Activated T-helper 9 cell treated with anti-CD3 and anti-CD28 coated beads, Interleukin-2, amount 50 U/mL, for 16 hours (primary cell): ENCODE measurements around the gene UCHL5.

Experiments used
- DNase-seq: peaks from one replicate; pipeline ENCODE4 v3.0.0-alpha.2; 2020; ENCODE audit warnings: low read depth

Gene UCHL5, protein sequence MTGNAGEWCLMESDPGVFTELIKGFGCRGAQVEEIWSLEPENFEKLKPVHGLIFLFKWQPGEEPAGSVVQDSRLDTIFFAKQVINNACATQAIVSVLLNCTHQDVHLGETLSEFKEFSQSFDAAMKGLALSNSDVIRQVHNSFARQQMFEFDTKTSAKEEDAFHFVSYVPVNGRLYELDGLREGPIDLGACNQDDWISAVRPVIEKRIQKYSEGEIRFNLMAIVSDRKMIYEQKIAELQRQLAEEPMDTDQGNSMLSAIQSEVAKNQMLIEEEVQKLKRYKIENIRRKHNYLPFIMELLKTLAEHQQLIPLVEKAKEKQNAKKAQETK

DNA sequence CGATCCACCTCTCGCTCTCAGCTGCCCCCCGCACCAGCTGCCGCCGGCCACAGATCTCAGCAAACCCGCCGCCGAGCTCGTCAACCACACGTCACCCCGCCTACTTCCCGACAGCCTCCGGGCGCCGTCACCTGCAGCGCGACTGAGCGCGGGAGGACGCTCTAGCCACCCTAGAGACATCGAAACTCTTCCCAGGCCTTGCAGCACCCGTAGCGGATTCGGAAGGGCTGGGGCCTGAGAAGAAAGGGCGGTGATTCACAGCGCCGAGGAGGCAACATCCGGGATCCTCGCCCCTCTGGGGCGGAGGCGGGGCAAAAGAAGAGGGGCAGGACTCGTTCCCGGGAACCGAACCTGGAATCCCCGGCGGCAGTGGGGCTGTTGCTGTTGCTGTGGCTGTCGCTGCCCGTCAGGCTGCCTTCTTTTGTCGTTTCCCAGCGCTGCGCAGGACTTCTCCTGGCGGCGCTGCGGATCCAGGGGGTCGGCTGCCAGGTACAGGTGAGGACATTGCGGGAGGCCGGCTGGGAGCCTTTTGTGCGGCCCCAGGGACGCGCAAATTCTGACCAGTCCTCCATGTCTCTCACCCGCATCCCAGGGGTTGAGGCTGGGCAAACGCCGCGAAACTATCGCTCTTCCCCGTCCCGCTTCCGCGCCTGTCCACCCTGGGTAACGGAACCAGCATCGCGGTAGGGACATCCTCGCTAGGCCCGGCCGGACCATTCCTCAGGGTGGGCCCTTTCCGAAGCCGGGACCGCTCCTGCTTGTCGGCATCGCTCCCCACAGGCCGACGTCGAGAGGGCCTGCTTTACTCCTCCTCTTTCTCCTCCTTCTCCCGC, at the start of gene UCHL5, which contains the start of gene RO60:
Gene UCHL5, minus strand, starts transcription at position 79 of the 833 bp plus-strand sequence. CDS start 100 bp downstream, outside the sequence.
Gene RO60, plus strand, starts transcription at position 331 of the 833 bp plus-strand sequence. CDS start 9,443 bp downstream, outside the sequence.
- peak; percentile 91 for DNase-seq

DNA sequence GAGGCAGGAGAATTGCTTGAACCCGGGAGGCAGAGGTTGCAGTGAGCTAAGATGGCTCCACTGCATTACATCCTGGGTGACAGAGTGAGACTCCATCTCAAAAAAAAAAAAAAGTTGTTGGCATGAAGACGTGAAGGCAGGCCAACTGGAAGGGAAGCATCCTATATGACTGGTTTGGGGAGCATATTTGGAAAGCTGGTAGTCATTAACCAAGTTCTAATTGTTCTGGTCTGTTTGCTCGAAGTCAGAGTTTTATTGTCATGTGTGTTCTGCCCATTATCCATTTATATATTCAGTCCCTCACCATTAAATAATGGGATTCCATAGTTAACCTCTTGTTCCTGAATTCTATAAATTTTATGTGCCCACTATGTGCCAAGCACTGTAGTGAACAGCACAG, 49.3 kb upstream of the UCHL5 start:
- no peak for DNase-seq

DNA sequence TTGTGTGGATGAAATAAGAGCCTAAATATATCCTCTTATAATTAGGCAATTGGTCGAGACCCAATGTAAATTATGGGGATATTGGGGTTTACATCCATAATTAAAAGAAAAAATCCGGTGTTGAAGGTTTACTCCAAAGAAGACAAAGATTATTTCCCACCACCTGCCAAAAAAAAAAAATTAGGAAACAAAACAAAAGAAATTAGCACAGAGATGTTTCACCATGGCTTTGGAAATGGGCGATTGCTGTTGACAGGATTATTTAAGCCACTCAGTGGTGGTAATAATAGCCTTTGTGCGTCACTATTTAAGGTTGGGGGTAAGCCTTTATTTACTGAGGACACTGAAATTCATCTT, 46.6 kb upstream of the UCHL5 start:
- DNase-seq: no peak

- DNase-seq: peak; percentile 51
These were observed 46.0 kb upstream of the UCHL5 start, which contains the start of gene GLRX2 for GRCh38 chr1:193104907-193105820. TSS of gene GLRX2 (minus strand) at chr1:193105414. CDS start at chr1:193105382, 32 bp downstream.

DNA sequence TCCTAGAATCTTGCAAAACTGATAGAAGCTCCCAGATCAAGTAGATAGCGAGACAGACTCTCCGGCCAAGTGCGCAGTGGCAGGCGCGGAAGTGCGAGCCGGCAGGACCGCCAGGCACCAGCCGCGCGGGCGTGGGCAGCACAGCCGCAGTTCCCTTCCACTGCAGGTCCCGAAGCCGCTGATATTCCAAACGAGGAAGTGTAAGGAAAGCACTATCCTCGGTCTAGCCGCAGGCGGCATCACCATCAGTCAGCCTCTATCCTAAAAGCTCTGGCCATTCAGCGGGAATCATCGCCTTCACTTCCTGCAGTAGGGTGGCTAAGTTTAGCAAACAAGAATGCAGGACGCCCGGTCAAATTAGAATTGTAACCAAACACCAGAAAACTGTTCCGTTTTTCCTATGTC, 45.3 kb upstream of the UCHL5 start:
- DNase-seq: no peak

- no peak for DNase-seq
These were observed 44.8 kb upstream of the UCHL5 start for GRCh38 chr1:193103759-193104501.

DNA sequence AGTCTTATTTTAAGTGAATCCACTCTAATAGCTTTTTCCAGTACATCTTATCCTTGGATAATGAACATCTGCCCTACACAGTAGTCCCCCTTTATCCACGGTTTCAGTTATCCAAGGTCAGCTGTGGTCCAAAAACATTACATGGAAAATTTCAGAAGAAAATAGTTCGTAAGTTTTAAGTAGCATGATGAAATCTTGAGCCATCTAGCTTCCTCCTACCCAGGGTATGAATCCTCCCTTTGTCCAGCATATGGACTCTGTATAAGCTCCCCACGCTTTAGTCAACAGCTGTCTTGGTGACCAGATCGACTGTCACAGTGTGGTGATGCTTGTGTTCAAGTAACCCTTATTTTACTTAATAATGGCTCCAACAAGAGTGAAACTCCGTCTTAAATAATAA, 43.5 kb upstream of the UCHL5 start:
- no peak for DNase-seq

GRCh38 chr1:193094112-193094511, 35.0 kb upstream of the UCHL5 start:
- no peak for DNase-seq

DNA sequence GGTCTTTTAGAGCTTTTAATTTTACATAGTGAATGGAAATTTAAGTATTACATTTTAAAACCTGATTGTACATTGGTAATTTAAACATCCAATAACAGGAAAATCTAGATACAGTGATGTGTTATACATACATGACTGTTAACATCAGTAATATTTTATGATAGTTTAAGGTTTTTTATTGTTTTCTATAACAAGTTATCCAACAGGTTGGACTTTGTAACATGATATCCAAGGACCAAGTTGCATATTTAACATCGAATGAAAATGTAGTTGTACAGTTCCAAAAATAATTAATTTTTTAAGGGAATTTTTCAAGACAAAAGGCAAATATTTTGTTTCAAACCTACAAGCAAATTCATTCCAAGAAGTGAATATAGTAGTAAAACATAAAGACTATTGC, 31.7 kb upstream of the UCHL5 start:
- DNase-seq: no peak

GRCh38 chr1:193087893-193088292, 28.7 kb upstream of the UCHL5 start:
- DNase-seq: no peak

DNA sequence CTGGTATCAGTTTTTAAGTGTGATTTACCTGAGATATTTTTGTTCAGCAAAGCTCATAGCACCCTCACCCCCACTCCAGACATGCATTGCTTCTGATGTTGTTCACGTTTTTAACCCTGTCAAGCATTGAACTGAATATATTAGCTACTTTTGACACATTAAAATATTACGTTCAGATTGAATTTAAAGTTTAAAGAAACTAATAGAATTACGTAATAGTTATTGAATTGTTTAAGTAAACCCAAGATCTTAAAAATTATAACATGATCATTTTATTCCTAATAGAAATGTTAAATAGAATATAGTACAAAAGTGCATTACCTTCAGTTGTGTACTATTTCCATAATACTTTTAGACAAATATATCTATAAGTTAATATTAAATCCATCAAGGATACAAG, 27.2 kb upstream of the UCHL5 start:
- no peak for DNase-seq

GRCh38 chr1:193085263-193085662, 26.1 kb upstream of the UCHL5 start:
- DNase-seq: no peak

DNA sequence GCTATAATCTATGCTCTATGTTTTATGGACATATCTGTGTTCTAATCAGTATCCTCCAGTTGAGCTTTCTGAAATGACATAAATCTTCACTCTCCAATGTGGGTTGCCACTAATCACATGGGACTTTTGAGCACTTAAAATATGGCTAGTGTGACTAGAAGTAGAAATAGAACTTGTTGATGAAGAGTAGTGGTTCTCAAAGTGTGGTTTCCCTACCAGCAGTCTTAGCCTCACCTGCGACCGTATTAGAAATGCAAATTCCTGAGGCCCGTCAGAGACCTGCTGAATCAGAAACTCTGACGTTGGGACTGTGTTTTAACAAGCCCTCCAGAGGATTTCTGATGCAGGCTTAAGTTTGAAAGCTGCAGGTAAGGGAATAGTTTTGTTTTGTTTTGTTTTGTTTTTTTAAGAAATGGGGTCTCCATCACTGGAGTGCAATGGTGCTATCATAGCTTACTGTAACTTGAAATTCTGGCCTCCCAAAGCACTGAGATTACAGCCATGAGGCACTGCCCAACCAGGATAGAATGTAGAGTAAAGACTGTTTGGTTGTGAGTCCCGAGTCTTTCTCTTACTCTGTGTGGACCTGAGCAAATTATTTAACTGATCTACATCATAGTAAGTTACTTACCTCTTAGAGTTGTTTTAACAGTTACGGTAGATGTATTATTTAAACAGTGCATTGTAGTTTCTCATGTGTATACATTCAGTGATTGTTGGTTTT, 24.4 kb upstream of the UCHL5 start:
- DNase-seq: no peak

DNA sequence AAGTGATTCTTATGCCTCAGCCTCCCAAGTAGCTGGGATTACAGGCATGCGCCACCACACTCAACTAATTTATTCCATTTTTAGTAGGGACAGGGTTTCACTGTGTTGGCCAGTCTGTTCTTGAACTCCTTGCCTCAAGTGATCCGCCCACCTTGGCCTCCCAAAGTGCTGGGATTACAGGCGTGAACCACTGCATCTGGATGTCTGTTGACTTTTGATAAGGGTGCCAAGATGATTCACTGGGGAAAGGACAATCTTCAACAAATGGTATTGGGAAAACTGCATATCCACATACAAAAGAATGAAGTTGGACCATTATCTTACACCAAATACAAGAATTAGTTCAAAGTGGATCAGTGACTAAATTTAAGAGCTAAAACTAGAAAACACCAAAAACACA, 20.0 kb upstream of the UCHL5 start:
- DNase-seq: no peak

DNA sequence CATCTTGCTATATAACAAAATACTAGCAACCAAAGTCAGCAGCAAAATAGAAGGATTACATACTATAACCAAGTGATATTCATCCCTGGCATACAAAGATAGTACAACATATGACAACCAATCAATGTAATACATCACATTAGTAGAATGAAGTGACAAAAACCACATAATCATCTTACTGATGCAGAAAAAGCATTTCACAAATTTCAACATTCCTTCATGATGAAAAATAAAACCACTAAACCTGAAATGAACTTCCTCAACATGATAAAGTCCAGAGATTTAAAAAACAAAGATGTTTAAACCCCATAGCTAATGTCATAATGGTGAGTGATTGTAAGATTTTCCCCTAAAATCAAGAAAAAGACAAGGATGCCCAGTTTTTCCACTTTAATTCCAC, 18.8 kb upstream of the UCHL5 start:
- DNase-seq: no peak

DNA sequence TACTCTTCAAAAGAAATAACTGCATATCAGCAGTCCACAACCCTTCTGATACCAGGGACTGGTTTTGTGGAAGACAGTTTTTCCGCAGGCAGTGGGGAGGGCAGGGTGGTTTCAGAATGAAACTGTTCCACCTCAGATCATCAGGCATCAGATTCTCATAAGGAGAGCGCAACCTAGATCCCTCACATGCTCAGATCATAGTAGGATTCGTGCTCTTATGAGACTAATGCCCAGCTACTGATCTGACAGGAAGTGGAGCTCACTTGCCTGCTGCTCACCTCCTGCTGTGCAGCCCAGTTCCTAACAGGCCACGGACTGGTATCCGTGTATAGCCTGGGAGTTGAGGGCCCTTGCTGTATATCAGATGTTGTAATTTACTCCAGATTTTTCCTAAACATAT, 11.8 kb upstream of the UCHL5 start:
- DNase-seq: no peak

DNA sequence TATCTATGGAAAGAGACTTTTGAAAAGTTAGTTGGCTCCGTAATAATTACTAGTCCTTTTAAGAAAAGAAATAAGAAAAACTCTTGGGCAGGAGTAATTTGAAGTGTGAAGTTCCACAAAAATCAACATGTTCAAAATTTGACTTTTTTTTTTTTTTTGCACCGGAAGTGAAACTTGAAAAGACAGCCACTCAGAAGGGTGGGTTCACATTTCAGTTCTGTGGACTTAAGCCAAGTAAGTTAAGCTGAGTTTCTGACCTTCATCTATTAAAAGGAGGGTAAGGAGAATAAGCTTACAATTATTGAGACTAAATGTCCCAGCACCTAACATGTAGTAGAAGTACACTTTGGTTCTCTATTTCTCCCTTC, 11.2 kb upstream of the UCHL5 start:
- no peak for DNase-seq

GRCh38 chr1:193069748-193070385, 10.7 kb upstream of the UCHL5 start:
- DNase-seq: no peak

- DNase-seq: no peak
These were observed 8.9 kb upstream of the UCHL5 start for GRCh38 chr1:193068013-193068412.

- DNase-seq: no peak
These were observed 7.4 kb upstream of the UCHL5 start for GRCh38 chr1:193066606-193067005.
